OCI-LY1 (cell line): ENCODE data around the gene ADGRD2.

Experiments used
- H2AFZ ChIP-seq: fragments of 200-600 bp; sonication (generic), shearing (Covaris generic); 2 replicates; pipeline ENCODE4 v1.6.0; 2014; ENCODE audit warnings: antibody characterized with exemption, mild to moderate bottlenecking, low read length
- H3F3A ChIP-seq: fragments of 200-600 bp; sonication (generic), shearing (Covaris generic); 2 replicates; pipeline ENCODE4 v1.6.0; 2014; ENCODE audit warnings: mild to moderate bottlenecking, antibody characterized with exemption, low read length, moderate library complexity; ENCODE audit not compliant: insufficient read depth
- H3K27ac ChIP-seq: fragments of 200-600 bp; sonication (generic); 2 replicates; pipeline ENCODE4 v1.5.1; 2014; ENCODE audit warnings: low read length, mixed run types, mild to moderate bottlenecking, low read depth; ENCODE audit not compliant: poor library complexity, severe bottlenecking
- H3K27me3 ChIP-seq: fragments of 200-600 bp; sonication (generic); 2 replicates; pipeline ENCODE4 v1.6.0; 2014; ENCODE audit warnings: antibody characterized with exemption, mild to moderate bottlenecking, low read length, moderate library complexity; ENCODE audit not compliant: insufficient read depth
- H3K36me3 ChIP-seq: fragments of 200-600 bp; sonication (generic); 2 replicates; pipeline ENCODE4 v1.6.1; 2014; ENCODE audit warnings: mild to moderate bottlenecking, antibody characterized with exemption, low read length, moderate library complexity, mixed read lengths; ENCODE audit not compliant: insufficient read depth
- H3K4me1 ChIP-seq: fragments of 200-600 bp; sonication (generic); 2 replicates; pipeline ENCODE4 v1.5.1; 2014; ENCODE audit warnings: mild to moderate bottlenecking, low read length, moderate library complexity; ENCODE audit not compliant: insufficient read depth, severe bottlenecking
- H3K4me2 ChIP-seq: fragments of 200-600 bp; sonication (generic), shearing (Covaris generic); 2 replicates; pipeline ENCODE4 v1.6.1; 2014; ENCODE audit warnings: low read length
- H3K4me3 ChIP-seq: fragments of 200-600 bp; sonication (generic); 2 replicates; pipeline ENCODE4 v1.5.1; 2014; ENCODE audit warnings: low read length, low read depth, mild to moderate bottlenecking, mixed read lengths; ENCODE audit not compliant: poor library complexity, severe bottlenecking
- H3K79me2 ChIP-seq: fragments of 200-600 bp; shearing (Covaris generic); 2 replicates; pipeline ENCODE4 v1.6.1; 2016; ENCODE audit warnings: mixed run types, low read length, mixed read lengths; ENCODE audit not compliant: insufficient read depth
- H3K9ac ChIP-seq: fragments of 200-600 bp; sonication (generic), shearing (Covaris generic); 2 replicates; pipeline ENCODE4 v1.6.1; 2014; ENCODE audit warnings: mild to moderate bottlenecking, low read length, mixed read lengths
- H3K9me2 ChIP-seq: fragments of 200-600 bp; sonication (generic), shearing (Covaris generic); 2 replicates; pipeline ENCODE4 v1.6.1; 2014; ENCODE audit warnings: low read depth, mild to moderate bottlenecking, low read length, mixed read lengths
- H3K9me3 ChIP-seq: fragments of 200-600 bp; shearing (Covaris generic); 2 replicates; pipeline ENCODE4 v1.6.1; 2014; ENCODE audit warnings: low read length, mixed read lengths
- H4K20me1 ChIP-seq: fragments of 200-600 bp; sonication (generic), shearing (Covaris generic); 2 replicates; pipeline ENCODE4 v1.6.0; 2016; ENCODE audit warnings: mild to moderate bottlenecking, low read length; ENCODE audit not compliant: insufficient read depth
- EZH2 ChIP-seq: fragments of 200-600 bp; sonication (generic), shearing (Covaris generic); IDR thresholded peaks from 2 replicates; pipeline ENCODE4 v1.8.0; 2017; ENCODE audit warnings: borderline replicate concordance, mixed run types, mild to moderate bottlenecking, antibody characterized with exemption, low read length, moderate library complexity, mixed read lengths
- TF ChIP-seq, protein P1 (sequence below): fragments of 200-600 bp; sonication (generic), shearing (Covaris generic); IDR thresholded peaks from 2 replicates; pipeline ENCODE4 v1.5.1; 2017; ENCODE audit warnings: mild to moderate bottlenecking, antibody characterized with exemption, low read length, moderate library complexity, mixed read lengths

The ADGRD2 gene

DNA sequence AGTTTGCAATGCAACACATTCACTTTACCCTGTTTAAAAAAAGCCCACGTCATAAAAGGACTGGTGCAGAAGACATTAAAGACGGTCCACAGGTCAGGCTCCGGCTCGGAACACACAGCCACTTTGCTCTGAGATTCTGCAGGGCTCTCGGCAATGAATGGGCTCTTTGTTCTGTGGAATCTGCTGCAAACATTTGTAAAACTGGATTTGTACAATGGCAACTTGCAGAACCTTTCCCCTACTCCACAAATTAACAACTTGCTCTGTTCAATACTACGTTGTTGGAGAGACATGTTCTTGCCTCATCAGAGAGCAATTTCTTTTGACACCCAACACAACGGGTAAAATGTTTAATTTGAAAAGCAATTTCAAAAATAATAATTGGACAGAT lies 70.0 kb downstream of the ADGRD2 start:
- no peaks in the 10 kb centered on the region for H3K9me3 ChIP-seq
- H3K27ac ChIP-seq = no peak overlapping the region
- H3K4me1 ChIP-seq = no peaks in the 10 kb centered on the region
- TF ChIP-seq, protein P1, sequence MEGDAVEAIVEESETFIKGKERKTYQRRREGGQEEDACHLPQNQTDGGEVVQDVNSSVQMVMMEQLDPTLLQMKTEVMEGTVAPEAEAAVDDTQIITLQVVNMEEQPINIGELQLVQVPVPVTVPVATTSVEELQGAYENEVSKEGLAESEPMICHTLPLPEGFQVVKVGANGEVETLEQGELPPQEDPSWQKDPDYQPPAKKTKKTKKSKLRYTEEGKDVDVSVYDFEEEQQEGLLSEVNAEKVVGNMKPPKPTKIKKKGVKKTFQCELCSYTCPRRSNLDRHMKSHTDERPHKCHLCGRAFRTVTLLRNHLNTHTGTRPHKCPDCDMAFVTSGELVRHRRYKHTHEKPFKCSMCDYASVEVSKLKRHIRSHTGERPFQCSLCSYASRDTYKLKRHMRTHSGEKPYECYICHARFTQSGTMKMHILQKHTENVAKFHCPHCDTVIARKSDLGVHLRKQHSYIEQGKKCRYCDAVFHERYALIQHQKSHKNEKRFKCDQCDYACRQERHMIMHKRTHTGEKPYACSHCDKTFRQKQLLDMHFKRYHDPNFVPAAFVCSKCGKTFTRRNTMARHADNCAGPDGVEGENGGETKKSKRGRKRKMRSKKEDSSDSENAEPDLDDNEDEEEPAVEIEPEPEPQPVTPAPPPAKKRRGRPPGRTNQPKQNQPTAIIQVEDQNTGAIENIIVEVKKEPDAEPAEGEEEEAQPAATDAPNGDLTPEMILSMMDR = no peak
- no peak for TF ChIP-seq EZH2
- no peaks in the 10 kb centered on the region for H3K79me2 ChIP-seq
- no peaks in the 10 kb centered on the region for H3K27me3 ChIP-seq
- H3K4me3 ChIP-seq = no peak overlapping the region
- no peak overlapping the region for H3K4me2 ChIP-seq
- H3F3A ChIP-seq = no peaks in the 10 kb centered on the region
- H3K9me2 ChIP-seq = no peaks in the 10 kb centered on the region
- no peak overlapping the region for H3K9ac ChIP-seq
- H3K36me3 ChIP-seq = no peaks in the 10 kb centered on the region; the same call in 1 of the 2 replicates
- no peak overlapping the region for H2AFZ ChIP-seq
- H4K20me1 ChIP-seq = no peaks in the 10 kb centered on the region

DNA sequence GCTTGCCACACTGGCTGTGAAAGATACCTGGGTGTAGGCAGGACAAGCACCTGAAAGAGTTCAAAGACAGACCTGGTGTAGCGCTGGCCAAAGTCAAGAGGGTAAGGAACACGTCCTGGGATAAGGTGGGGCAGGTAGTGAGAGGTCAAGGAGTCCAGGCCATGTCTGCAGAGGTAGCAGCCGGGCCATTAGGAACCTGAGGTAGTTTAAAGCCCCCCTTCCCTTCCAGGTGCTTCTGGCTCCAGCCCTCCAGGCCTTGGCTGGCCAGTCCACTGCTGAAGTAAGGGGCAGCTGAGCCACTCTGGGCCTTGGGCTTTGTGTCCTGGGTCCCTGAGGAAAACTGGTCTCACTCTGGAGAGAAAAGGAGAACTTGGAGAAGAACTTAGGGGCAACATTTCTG lies 70.9 kb downstream of the ADGRD2 start:
- Histone ChIP-seq H3K4me1 (no peaks in the 10 kb centered on the region), H3K36me3 (no peaks in the 10 kb centered on the region; the same call in 1 of the 2 replicates), H4K20me1 (no peaks in the 10 kb centered on the region), H3K9me3 (no peaks in the 10 kb centered on the region), H3K4me3 (no peak overlapping the region), H3F3A (no peaks in the 10 kb centered on the region), H2AFZ (no peak overlapping the region), H3K9ac (no peak overlapping the region), H3K27ac (no peak overlapping the region), H3K79me2 (no peaks in the 10 kb centered on the region), H3K27me3 (no peaks in the 10 kb centered on the region), H3K9me2 (no peaks in the 10 kb centered on the region), H3K4me2 (no peak overlapping the region)
- TF ChIP-seq, protein P1 = no peak
- TF ChIP-seq EZH2 = no peak

DNA sequence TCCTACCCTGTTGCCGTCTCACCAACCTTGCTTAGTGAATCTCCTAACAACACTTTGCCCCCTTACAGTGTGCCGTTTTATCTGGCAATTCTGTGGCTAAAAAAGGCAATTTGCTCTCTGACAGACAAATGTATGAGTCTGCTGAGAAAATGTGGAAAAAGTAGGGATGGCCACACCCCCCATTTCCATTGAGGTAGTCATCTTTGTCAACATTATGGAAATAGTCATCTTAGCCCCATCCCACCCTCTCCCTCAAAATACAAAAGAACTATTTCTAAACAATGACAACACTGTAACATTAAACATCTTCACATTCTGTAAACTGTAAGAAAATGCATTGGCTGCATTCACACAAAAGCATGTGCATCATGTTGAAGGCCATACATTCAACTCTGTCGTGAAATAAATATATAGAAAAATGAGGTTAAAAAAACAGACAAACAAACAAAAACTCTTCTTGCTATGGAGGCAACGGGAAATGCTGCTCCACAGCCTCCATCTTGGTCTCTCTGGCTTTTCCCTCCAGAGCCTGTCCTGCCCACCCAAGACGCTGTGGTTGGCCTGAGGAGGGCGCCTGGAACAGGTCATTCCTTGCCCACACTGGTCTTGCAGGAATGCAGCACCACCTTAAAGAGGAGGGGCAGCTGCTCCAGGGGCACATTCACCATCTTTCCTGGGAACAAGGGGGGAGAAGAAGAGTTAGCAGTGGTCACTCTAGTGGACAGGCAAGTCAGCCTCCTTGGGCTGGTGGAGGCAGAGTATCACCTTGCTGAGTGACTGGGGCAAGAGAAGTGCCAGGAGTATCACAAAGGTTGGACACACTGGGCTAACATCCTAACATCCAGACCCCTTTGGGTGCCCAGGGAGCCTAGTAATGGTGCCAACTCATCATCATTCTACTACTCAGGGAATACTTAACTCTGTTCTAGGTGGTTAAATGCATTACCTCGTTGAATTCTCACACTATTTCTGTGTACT lies 72.2 kb downstream of the ADGRD2 start:
- Histone ChIP-seq H3K9me2 (no peaks in the 10 kb centered on the region), H3K4me1 (no peaks in the 10 kb centered on the region), H3K36me3 (no peaks in the 10 kb centered on the region; the same call in 1 of the 2 replicates), H3K27ac (no peak overlapping the region), H3K9ac (no peak overlapping the region), H3K79me2 (no peaks in the 10 kb centered on the region), H3K27me3 (no peaks in the 10 kb centered on the region), H3F3A (no peaks in the 10 kb centered on the region), H2AFZ (no peak overlapping the region), H3K4me2 (no peak overlapping the region), H3K4me3 (no peak overlapping the region), H4K20me1 (no peaks in the 10 kb centered on the region), H3K9me3 (no peaks in the 10 kb centered on the region)
- no peak for TF ChIP-seq EZH2
- TF ChIP-seq, protein P1 = no peak; the same call in 1 of the 2 replicates
